ENCODE results near the gene PEMT. TPM values are rescaled to one million over a fixed set of nuclear protein-coding genes. Genes with fewer than 3 reads are reported as not detected.

PEMT gene
- total RNA-seq, 3 donors from 2014 or later (not counting 1 experiment from before 2014, with no cell fraction given): 10.3 to 13.6 (median 12.6) TPM

GRCh38 chr17:17628388-17629008 lies 37.0 kb upstream of the PEMT start:
- TF ChIP-seq CTCF (IDR thresholded peaks at IDR 0.05): no peak

GRCh38 chr17:17626840-17627239 lies 35.3 kb upstream of the PEMT start:
- no peak overlapping the region for H3K27ac ChIP-seq (ENCODE audit: low read length)
- no peaks in the 10 kb centered on the region for H3K27me3 ChIP-seq (ENCODE audit: control insufficient read depth, insufficient read depth, low read length)
- peak overlapping the region in 1 of 2 donors; percentile 16 for H3K27ac Mint-ChIP-seq
- no peaks in the 10 kb centered on the region for H3K27me3 Mint-ChIP-seq (ENCODE audit: low read depth in 2 of 2)
- peaks cover 6 to 11% of the 10 kb centered on the region in 2 donors for H3K4me1 Mint-ChIP-seq
- H3K4me1 ChIP-seq (ENCODE audit: control insufficient read depth, insufficient read depth, low read length): peaks cover 10% of the 10 kb centered on the region
- DNase-seq (no peak), ATAC-seq (no peak)
- no peak overlapping the region for H3K4me3 Mint-ChIP-seq
- TF ChIP-seq CTCF (IDR thresholded peaks at IDR 0.05): no peak
- H3K9me3 ChIP-seq (ENCODE audit: control insufficient read depth, insufficient read depth, low read length): no peaks in the 10 kb centered on the region
- H3K4me3 ChIP-seq (ENCODE audit: low read length): no peak overlapping the region
- 94% methylated on average over 8 of the region's 8 CpGs for WGBS (ENCODE audit: insufficient coverage)
- H3K36me3 ChIP-seq (ENCODE audit: control insufficient read depth, insufficient read depth, low read length): no peaks in the 10 kb centered on the region
- H3K36me3 Mint-ChIP-seq: no peaks in the 10 kb centered on the region
- intact Hi-C loops (cut with micrococcal nuclease): no loop called here
- no peaks in the 10 kb centered on the region for H3K9me3 Mint-ChIP-seq

More at GRCh38 chr17:17628388-17629008, 37.0 kb upstream of the PEMT start:
- Mint-ChIP-seq H3K4me1 (peaks cover 6 to 11% of the 10 kb centered on the region in 2 donors), H3K27me3 (ENCODE audit: low read depth in 2 of 2) (no peaks in the 10 kb centered on the region), H3K27ac (peak overlapping the region; percentile 77 to 90), H3K9me3 (no peaks in the 10 kb centered on the region), H3K36me3 (no peaks in the 10 kb centered on the region), H3K4me3 (peak overlapping the region; percentile 91)
- peak; percentile 22 to 68 for DNase-seq
- 36% methylated on average over 14 of the region's 17 CpGs for WGBS (ENCODE audit: insufficient coverage)
- peak overlapping the region; percentile 69 for H3K27ac ChIP-seq (ENCODE audit: low read length)
- ATAC-seq: peak; percentile 78 to 96 (median 93)
- no peaks in the 10 kb centered on the region for H3K9me3 ChIP-seq (ENCODE audit: control insufficient read depth, insufficient read depth, low read length)
- H3K4me3 ChIP-seq (ENCODE audit: low read length): peak overlapping the region; percentile 41
- H3K27me3 ChIP-seq (ENCODE audit: control insufficient read depth, insufficient read depth, low read length): no peaks in the 10 kb centered on the region
- H3K36me3 ChIP-seq (ENCODE audit: control insufficient read depth, insufficient read depth, low read length): no peaks in the 10 kb centered on the region
- H3K4me1 ChIP-seq (ENCODE audit: control insufficient read depth, insufficient read depth, low read length): peaks cover 10% of the 10 kb centered on the region
- intact Hi-C loops (cut with micrococcal nuclease): no loop called here

- intact Hi-C loops (cut with micrococcal nuclease): no loop called here
- Mint-ChIP-seq H3K27me3 (ENCODE audit: low read depth in 2 of 2) (no peaks in the 10 kb centered on the region), H3K27ac (no peak overlapping the region), H3K4me1 (peaks cover 6 to 11% of the 10 kb centered on the region in 2 donors), H3K4me3 (no peak overlapping the region), H3K36me3 (no peaks in the 10 kb centered on the region), H3K9me3 (no peaks in the 10 kb centered on the region)
- no peaks in the 10 kb centered on the region for H3K9me3 ChIP-seq (ENCODE audit: control insufficient read depth, insufficient read depth, low read length)
- peaks cover 10% of the 10 kb centered on the region for H3K4me1 ChIP-seq (ENCODE audit: control insufficient read depth, insufficient read depth, low read length)
- no peaks in the 10 kb centered on the region for H3K36me3 ChIP-seq (ENCODE audit: control insufficient read depth, insufficient read depth, low read length)
- TF ChIP-seq CTCF (IDR thresholded peaks at IDR 0.05): no peak
- 90% methylated on average over 19 of the region's 19 CpGs for WGBS (ENCODE audit: insufficient coverage)
- H3K4me3 ChIP-seq (ENCODE audit: low read length): no peak overlapping the region
- H3K27me3 ChIP-seq (ENCODE audit: control insufficient read depth, insufficient read depth, low read length): no peaks in the 10 kb centered on the region
- H3K27ac ChIP-seq (ENCODE audit: low read length): no peak overlapping the region
- ATAC-seq (no peak), DNase-seq (no peak)
Observed at GRCh38 chr17:17626151-17626805, 34.8 kb upstream of the PEMT start.

All from natural killer cell (primary cell).